GM12892 (cell line): ENCODE measurements around the gene ITSN1.

ENCODE experiments used
- POLR2A ChIP-seq: IDR thresholded peaks from 2 replicates; pipeline ENCODE4 v1.6.1; 2011; ENCODE audit warnings: low read depth, low read length, control low read depth
- POLR2AphosphoS5 ChIP-seq: IDR thresholded peaks from 2 replicates; pipeline ENCODE4 v1.6.1; 2011; ENCODE audit warnings: low read depth, low read length, control low read depth
- TAF1 ChIP-seq: IDR thresholded peaks from 2 replicates; pipeline ENCODE4 v1.6.1; 2011; ENCODE audit warnings: low read depth, mild to moderate bottlenecking, control low read depth, low read length, borderline replicate concordance

- TF ChIP-seq POLR2A, result no peak
- TF ChIP-seq POLR2AphosphoS5, result no peak
- TF ChIP-seq TAF1, result no peak
Measured at GRCh38 chr21:33802481-33802880, 160.2 kb downstream of the ITSN1 start.
